GM12865 (cell line): ENCODE data around the gene SDK2.

Experiments used
- DNase-seq: peaks from one replicate; pipeline ENCODE4 v3.0.0; 2010; ENCODE audit warnings: low read depth
- H3K4me3 ChIP-seq: 2 replicates; pipeline ENCODE4 v1.5.1; 2011; ENCODE audit warnings: mild to moderate bottlenecking, low read depth, low read length, control low read depth
- CTCF ChIP-seq: IDR thresholded peaks from 2 replicates; pipeline ENCODE4 v1.5.1; 2011; ENCODE audit warnings: low read length, control low read depth, low read depth, inconsistent platforms; ENCODE audit not compliant: insufficient read depth; ENCODE audit errors: missing control alignments

SDK2 gene

GRCh38 chr17:73424571-73424970 lies 219.7 kb downstream of the SDK2 start:
- no peak overlapping the region for H3K4me3 ChIP-seq
- DNase-seq = no peak
- TF ChIP-seq CTCF = no peak

- TF ChIP-seq CTCF = no peak
- no peak overlapping the region for H3K4me3 ChIP-seq
- DNase-seq = no peak
Measured at GRCh38 chr17:73423806-73424205, 220.4 kb downstream of the SDK2 start.

GRCh38 chr17:73423159-73423715 lies 221.0 kb downstream of the SDK2 start:
- no peak for TF ChIP-seq CTCF
- H3K4me3 ChIP-seq = no peak overlapping the region
- DNase-seq = no peak

GRCh38 chr17:73422121-73422520 lies 222.1 kb downstream of the SDK2 start:
- H3K4me3 ChIP-seq = no peak overlapping the region
- no peak for TF ChIP-seq CTCF
- DNase-seq = no peak

GRCh38 chr17:73420897-73421296 lies 223.3 kb downstream of the SDK2 start:
- peak; percentile 13 for DNase-seq
- H3K4me3 ChIP-seq = no peak overlapping the region
- TF ChIP-seq CTCF = peak; percentile 9

GRCh38 chr17:73419881-73420280 lies 224.4 kb downstream of the SDK2 start:
- no peak for DNase-seq
- H3K4me3 ChIP-seq = no peak overlapping the region
- TF ChIP-seq CTCF = no peak

- no peak for DNase-seq
- H3K4me3 ChIP-seq = no peak overlapping the region
- no peak for TF ChIP-seq CTCF
Measured at GRCh38 chr17:73419051-73419450, 225.2 kb downstream of the SDK2 start.
